HG03469 (cell line): ENCODE measurements around the gene C11orf21.

ENCODE experiments used
- ATAC-seq: cut with Tn5 transposase; IDR thresholded peaks from one replicate; pipeline ENCODE4 v1.9.1; 2021; ENCODE audit warnings: mild to moderate bottlenecking, moderate library complexity, moderate number of reproducible peaks; ENCODE audit not compliant: unreplicated experiment

The C11orf21 gene

DNA sequence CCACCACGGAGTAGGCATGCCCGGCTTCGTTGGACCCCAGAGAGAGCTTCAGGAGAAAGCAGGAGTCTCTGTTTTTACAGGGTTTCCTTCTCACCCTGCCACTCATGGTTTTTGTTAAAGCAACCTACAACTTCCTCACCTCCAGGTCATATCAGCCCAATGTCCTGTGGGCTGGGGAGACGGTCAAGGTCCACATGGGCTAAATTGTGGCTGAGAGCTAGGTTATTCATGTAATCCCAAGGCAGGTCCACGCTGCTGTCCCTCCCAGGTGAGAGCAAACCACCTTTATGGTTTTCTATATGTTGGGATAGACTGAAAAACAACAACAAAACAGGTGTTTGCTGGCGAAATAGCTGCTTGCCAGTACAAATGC is 19.6 kb upstream of the C11orf21 start:
- no peak for ATAC-seq

DNA sequence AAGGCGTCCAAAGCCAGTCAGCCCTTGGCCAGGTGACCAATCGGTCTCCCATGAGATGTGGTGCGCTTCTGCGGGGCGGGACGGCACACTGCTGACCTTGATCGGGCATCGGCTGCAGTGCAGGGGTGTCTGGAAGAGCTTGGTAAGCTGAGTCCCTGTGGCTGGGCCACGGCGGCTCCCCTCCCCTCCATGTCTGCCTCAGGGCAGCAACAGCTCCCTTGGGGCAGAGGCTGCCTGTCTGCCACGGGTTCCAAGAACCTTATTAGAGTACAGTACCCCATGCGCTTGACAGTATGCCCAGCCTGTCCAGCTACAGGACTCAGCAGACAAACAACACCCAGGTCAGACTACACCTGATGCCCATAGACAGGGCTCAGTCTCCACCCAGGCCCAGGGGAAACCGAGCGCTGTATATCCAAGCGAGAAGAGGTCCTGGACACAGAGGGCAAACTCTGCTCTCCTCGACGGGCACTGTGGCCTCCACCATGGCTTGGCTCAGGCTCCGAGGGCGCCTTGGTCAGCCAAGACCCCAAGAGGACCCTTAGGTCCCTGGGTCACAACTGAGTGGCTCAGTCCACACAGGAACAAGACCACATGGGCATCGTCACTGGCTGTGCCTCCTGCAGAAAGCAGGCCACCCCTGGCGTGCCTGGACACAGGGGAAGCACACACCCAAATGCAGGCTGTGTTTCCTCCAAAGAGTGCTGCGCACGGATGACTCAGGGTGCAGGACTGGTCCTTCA is 19.0 kb upstream of the C11orf21 start:
- no peak for ATAC-seq

- no peak for ATAC-seq
These were observed 18.2 kb upstream of the C11orf21 start for GRCh38 chr11:2319791-2320472.

DNA sequence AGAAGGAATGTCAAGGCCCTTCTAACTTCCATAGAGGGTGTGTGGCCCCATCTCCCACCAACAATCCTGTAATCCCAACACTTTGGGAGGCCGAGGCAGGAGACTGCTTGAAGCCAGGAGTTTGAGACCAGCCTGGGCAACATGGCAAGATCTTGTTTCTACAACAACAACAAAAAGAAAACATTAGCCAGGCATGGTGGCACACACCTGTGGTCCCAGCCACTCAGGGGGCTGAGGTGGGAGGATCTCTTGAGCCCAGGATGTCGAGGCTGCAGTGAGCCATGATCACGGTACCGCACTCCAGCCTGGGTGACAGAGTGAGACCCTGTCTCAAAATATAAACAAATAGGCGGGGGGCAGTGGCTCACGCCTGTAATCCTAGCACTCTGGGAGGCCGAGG is 17.0 kb upstream of the C11orf21 start:
- no peak for ATAC-seq

DNA sequence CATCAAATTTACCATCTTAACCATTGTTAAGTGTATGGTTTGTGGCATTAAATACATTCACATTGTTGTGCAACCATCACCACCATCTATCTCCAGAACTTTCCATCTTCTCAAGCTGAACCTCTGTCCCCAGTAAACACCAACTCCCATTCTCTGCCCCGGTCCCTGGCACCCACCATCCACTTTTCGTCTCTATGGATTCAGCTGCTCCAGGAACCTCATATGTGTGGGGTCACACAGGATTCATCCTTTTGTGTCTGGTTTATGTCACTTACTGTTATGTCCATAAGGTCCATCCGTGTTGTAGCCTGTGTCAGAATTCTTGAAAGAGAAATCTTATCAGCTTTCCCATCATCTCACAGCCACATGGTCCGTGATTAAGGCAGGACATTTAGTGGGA is 16.4 kb upstream of the C11orf21 start:
- ATAC-seq, result no peak

DNA sequence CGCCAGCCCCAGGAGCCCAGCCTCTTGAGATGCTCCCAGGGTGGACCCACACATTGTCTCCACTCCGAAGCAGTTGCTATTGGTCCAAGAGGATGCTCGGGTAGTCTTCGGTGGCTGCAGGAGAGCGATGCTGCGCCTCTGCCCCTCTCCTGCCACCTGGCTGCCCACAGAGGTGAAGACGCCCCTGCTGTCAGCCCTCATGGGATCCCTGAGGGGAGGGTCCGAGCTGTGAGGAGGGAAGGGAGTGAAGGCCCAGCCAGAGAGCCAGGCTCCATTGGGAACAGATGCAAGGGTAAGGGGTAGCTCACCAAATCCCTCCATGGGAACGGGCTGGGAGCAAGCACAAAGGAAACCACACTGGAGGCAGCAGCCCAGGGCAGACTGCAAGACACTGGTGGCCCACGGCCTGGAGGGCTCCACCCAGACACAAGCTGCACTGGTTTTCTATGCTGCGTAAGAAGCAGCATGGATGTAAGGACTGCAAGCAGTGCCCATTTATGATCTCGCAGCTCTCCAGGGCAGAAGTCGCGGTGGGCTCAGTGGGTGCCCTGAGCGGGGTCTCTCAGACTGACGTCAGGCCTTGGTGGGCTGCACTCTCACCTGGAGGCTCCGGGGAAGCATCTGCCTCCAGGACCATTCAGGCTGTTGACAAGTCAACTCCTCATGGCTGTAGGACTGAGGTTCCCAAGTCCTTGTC is 15.8 kb upstream of the C11orf21 start:
- ATAC-seq, result no peak

- ATAC-seq, result no peak
These were observed 15.2 kb upstream of the C11orf21 start for GRCh38 chr11:2316963-2317244.

GRCh38 chr11:2316169-2316962 is 14.6 kb upstream of the C11orf21 start:
- no peak for ATAC-seq

DNA sequence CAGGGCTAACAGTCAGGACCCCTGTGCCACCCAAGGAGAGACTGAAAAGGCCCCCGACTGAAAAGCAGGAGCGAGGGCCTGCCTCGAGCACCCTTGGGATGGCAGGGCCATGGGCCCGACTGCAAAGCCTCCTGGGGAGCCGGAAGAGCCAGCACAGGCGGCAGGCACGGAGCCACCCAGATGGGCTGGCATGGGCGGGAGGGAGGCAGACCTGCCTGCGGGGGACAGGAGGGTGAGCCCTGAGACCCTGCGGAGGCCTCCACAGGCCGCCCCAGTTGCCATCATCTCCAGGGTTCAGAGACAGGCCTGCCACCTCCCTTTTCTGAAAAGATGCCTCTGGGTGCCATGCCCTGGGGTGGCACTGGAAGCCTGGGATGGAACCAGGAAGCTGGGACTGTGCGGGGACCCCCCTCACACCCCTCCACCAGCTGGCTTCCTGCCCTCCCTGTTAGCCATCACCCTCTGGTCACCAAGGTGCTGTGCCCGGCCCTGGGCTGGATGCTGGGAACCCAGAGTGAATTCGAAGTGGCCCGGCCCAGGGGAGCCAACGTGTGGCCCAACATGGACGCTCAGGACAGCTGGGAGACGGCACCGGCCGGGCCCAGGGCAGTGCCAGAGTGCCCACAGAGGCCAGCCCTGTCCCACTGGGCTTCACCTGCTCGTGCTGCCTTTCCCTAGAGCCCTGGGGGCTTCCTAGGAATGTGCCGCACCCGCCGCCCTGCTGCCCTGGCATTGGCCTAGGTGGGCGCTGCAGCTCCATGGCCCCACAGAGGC is 13.9 kb upstream of the C11orf21 start:
- no peak for ATAC-seq

GRCh38 chr11:2314525-2315394 is 13.0 kb upstream of the C11orf21 start:
- ATAC-seq, result no peak

DNA sequence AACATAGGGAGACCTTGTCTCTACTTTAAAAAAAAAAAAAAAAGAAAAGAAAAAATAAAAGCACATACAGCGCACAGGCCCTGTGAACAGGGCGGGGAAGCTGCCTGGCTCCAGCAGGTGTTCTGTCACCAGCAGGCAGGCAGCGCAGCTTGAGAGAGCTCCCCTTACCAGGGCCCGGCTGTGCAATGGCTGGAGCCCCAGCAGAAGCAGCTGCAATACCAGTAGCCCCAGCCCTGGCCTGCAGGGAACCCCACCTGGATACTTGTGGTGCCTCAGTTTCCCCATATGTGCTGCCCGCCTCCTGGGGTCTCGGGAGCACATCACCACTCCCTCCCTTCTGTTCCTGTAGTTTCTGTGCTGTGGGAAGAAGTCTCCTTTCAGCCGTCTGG is 12.4 kb upstream of the C11orf21 start:
- no peak for ATAC-seq

- ATAC-seq, result no peak
These were observed 11.6 kb upstream of the C11orf21 start for GRCh38 chr11:2313051-2313951.

DNA sequence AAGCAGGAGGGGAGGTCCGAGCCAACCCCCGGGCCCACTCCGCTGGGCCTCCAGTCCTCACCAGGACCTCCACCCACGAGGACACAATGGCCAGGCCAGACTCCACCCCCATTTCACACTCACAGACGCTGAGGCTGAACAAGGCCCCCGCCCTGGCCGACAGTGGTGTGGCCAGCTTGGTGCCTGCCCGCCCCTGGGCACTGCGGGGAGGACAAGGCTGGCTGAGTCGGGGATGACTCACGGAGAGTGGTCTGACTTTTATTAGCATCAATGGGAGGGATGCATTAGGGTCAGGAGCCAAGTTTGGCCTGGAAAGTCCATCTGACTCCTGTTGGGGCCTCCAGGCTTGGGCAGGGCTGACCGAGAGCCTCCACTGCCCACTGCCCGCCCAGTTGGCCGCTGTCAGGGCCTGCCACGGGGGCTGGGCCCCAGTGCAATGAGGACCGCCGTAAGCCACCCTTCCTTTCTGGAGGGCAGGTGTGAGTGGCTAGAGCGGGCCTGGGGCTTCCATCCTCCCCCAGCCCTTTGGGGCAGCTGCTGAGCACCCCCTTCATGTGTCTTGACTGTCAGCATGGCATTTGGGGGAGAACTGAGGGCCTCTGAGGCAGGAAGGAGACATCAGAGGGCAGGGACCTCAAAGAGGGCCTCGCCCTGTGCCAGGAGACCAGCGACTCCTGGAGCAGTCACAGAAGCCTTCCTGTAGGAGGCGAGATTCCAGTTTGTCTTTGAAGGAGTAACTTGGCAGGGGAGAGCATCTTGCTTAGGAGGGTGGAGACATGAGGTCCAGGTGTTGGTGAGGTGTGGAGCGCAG is 10.7 kb upstream of the C11orf21 start:
- ATAC-seq, result no peak

GRCh38 chr11:2311353-2312133 is 9.8 kb upstream of the C11orf21 start:
- no peak for ATAC-seq

DNA sequence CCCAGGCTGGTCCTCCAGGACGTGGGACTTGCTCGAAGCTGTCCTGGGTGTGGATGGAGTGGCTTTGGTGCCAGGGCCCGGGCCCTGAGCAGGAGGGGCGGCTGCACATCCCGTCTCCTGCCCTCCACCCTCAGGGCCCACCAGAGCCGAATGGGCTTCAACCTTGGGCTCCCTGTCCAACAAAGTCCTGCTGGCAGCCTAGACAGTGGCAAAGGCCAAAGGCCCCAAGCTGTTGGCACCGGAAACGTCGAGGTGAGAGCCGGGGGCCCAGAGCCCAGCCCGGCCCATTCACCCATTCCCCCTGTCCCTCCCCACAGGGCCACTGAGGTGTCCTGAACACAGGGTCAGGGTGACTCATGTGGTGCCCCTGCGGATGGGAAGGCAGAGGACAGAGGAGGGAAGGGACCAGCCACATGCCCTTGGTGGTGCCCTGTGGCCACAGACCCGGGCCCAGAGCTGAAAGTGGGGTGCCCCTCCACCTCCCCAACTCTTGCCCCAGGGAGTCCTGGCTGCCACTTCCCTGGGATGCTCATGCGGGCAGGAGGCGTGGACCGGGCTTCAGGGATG is 9.2 kb upstream of the C11orf21 start:
- ATAC-seq, result no peak

GRCh38 chr11:2310073-2310785 is 8.5 kb upstream of the C11orf21 start:
- no peak for ATAC-seq
